Upper lobe of left lung (tissue), 6 donors: ENCODE results near the gene MEGF10. TPM values are rescaled to one million over a fixed set of nuclear protein-coding genes. Genes with fewer than 3 reads are reported as not detected.
"Not testable (repeated sequence)": the region's sequence is repeated elsewhere in the genome, so short reads cannot be mapped to it uniquely, and the experiment has no call there.

Source experiments
- ATAC-seq, 2 donors: fragments of 200-7000 bp; cut with Tn5 transposase; one replicate each; pipeline ENCODE4 v1.9.1; 2022; ENCODE audit warnings: mild to moderate bottlenecking in 2 of 2, moderate library complexity in 2 of 2; ENCODE audit not compliant: low FRiP score in 2 of 2
- DNase-seq, 2 donors: peaks; one replicate each; pipeline ENCODE4 v3.0.0-alpha.2; 2019 to 2020
- H3K27ac ChIP-seq, 4 donors: fragments of 200-600 bp; sonication (generic); one replicate each; pipeline ENCODE4 v1.5.1; 2016 to 2019
- H3K27me3 ChIP-seq, 4 donors: fragments of 200-600 bp; sonication (generic); one replicate each; pipeline ENCODE4 v1.5.1; 2017 to 2019
- H3K36me3 ChIP-seq, 4 donors: fragments of 200-600 bp; sonication (generic); one replicate each; pipeline ENCODE4 v1.5.1; 2016 to 2019
- H3K4me1 ChIP-seq, 4 donors: fragments of 200-600 bp; sonication (generic); one replicate each; pipeline ENCODE4 v1.5.1; 2018 to 2019
- H3K4me3 ChIP-seq, 4 donors: fragments of 200-600 bp; sonication (generic); one replicate each; pipeline ENCODE4 v1.5.1; 2017 to 2019; ENCODE audit warnings: mild to moderate bottlenecking in 2 of 4, moderate library complexity in 1 of 4
- H3K9me3 ChIP-seq, 4 donors: fragments of 200-600 bp; sonication (generic); one replicate each; pipeline ENCODE4 v1.5.1; 2018 to 2019
- EP300 ChIP-seq, 4 donors: sonication (generic); formaldehyde crosslinking; IDR thresholded peaks; one replicate each; pipeline ENCODE4 v1.5.1; 2017; ENCODE audit warnings: antibody characterized with exemption in 4 of 4, control low read depth in 2 of 4
- POLR2A ChIP-seq, 4 donors: fragments of 450-650 bp; IDR thresholded peaks; one replicate each; pipeline ENCODE4 v1.5.1; 2016 to 2017; ENCODE audit warnings: antibody characterized with exemption in 4 of 4, mild to moderate bottlenecking in 2 of 4
- POLR2AphosphoS5 ChIP-seq, 2 donors: sonication (generic); formaldehyde crosslinking; IDR thresholded peaks; one replicate each; pipeline ENCODE4 v1.5.1; 2017; ENCODE audit warnings: antibody characterized with exemption in 2 of 2
- WGBS, 2 donors: methylation state at CpG; one replicate each; pipeline ENCODE4 v1.1.5; 2017 to 2018; 5-methylcytosine and 5-hydroxymethylcytosine counted together
- total RNA-seq, 6 donors: library from RNA; depleted of rRNA in 4 of 6; stranded (reverse); fragments of >200 nt in 4 of 6; gene quantifications; one replicate each; pipeline versions ENCODE4 v1.1.0 to v1.2.1, GENCODE V29; 2016 to 2021
- TF ChIP-seq, protein P1 (sequence below), 6 experiments: fragments of 450-650 bp in 4 of 6; fragments of 200-600 bp in 2 of 6; sonication (generic) in 2 of 6; IDR thresholded peaks; one replicate each; pipeline ENCODE4 v1.5.1; 2016 to 2019; ENCODE audit warnings: antibody characterized with exemption in 6 of 6
- donor health status: DM: no; HTN: no; CAD: no; lungs with moderate emphysema.
- donor health status: DM: no; HTN: yes; CAD: no; lungs with severe emphysema.

The MEGF10 gene
- total RNA-seq, 6 donors from 2014 or later, result under 0.01 to 3.3 (median 0.17) TPM; not detected in 3

DNA sequence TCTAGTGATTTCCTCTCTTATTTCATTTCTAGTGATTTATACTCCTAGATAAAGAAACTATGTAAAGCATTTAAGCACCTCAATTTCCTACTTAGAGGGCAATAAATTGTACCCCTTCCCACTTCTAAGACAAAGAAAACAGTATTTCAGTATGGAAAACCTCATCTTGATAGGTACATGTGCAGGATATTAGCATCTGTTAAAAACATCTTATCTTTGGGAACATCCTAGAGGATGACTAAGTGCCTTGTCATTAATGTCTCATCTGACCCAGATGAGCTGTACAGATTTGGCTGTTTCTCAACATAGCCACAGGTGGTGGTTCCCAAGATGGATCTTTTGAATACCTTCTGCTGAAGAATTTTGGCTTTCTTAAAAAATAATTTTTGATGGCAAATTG, 5.7 kb downstream of the MEGF10 start:
- TF ChIP-seq EP300 (IDR thresholded peaks at IDR 0.05) (no peak), POLR2AphosphoS5 (IDR thresholded peaks at IDR 0.05) (no peak), POLR2A (IDR thresholded peaks at IDR 0.05) (no peak)
- TF ChIP-seq, protein P1, sequence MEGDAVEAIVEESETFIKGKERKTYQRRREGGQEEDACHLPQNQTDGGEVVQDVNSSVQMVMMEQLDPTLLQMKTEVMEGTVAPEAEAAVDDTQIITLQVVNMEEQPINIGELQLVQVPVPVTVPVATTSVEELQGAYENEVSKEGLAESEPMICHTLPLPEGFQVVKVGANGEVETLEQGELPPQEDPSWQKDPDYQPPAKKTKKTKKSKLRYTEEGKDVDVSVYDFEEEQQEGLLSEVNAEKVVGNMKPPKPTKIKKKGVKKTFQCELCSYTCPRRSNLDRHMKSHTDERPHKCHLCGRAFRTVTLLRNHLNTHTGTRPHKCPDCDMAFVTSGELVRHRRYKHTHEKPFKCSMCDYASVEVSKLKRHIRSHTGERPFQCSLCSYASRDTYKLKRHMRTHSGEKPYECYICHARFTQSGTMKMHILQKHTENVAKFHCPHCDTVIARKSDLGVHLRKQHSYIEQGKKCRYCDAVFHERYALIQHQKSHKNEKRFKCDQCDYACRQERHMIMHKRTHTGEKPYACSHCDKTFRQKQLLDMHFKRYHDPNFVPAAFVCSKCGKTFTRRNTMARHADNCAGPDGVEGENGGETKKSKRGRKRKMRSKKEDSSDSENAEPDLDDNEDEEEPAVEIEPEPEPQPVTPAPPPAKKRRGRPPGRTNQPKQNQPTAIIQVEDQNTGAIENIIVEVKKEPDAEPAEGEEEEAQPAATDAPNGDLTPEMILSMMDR (IDR thresholded peaks at IDR 0.05), result no peak
- Histone ChIP-seq H3K27me3 (no peaks in the 10 kb centered on the region), H3K27ac (no peak overlapping the region), H3K36me3 (no peaks in the 10 kb centered on the region), H3K4me1 (peaks cover 0 to under 1% (median 0%) of the 10 kb centered on the region in 4 donors), H3K9me3 (no peaks in the 10 kb centered on the region), H3K4me3 (no peak overlapping the region)
- DNase-seq (no peak), ATAC-seq (no peak)

DNA sequence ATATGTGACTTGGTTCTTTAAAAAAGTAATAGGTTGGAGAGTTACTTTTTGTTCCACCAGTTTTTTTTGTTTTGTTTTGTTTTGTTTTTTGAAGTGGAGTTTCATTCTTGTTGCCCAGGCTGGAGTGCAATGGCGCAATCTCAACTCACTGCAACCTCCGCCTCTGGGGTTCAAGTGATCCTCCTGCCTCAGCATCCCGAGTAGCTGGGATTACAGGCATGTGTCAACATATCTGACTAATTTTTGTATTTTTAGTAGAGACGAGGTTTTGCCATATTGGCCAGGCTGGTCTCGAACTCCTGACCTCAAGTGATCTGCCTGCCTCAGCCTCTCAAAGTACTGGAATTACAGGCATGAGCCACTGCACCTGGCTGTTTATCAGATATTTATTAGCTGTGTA, 6.3 kb downstream of the MEGF10 start:
- not testable (repeated sequence) for H3K4me3 ChIP-seq, H3K27ac ChIP-seq, H3K4me1 ChIP-seq, DNase-seq, ATAC-seq, H3K36me3 ChIP-seq, H3K9me3 ChIP-seq, H3K27me3 ChIP-seq
- WGBS, 2 donors, result 70 to 72% methylated on average over 5 of the region's 5 CpGs

DNA sequence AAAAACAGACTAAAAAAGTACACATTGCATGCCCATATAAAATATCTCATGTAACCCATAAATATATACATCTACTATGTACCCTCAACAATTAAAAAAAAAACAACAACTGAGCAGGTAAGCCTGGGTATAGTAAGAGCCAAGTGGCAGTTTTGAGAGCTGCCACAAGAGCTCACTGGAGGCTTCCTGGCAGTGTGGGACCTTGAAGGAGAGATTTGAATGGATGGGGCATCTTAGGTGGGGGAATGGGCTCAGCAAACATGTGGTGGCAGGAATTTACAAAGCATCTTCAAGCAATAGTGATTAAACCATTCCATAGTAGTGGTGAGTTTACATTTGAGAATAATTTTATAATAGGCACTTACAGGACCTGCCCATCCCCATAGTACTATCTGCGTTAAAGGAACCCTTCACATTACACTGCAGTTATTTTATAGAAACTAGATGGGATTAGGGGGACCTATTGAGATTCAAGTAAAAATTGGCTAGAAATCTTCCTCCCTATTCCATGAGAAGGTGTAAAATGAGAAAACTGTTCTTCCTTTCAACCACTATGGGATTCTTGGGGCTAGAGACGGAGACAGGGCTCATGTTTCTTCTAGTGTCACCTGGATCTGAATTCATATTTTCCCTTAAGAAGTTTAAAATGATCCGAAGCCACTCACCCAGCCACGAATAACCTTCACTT, 6.9 kb downstream of the MEGF10 start:
- H3K4me3 ChIP-seq, result no peak overlapping the region
- ATAC-seq (no peak), DNase-seq (no peak)
- no peaks in the 10 kb centered on the region for H3K4me1 ChIP-seq
- H3K27me3 ChIP-seq, result no peaks in the 10 kb centered on the region
- no peaks in the 10 kb centered on the region for H3K9me3 ChIP-seq
- TF ChIP-seq POLR2A (IDR thresholded peaks at IDR 0.05), result no peak
- no peak for TF ChIP-seq POLR2AphosphoS5 (IDR thresholded peaks at IDR 0.05)
- TF ChIP-seq, protein P1 (IDR thresholded peaks at IDR 0.05), result no peak
- no peak for TF ChIP-seq EP300 (IDR thresholded peaks at IDR 0.05)
- no peak overlapping the region for H3K27ac ChIP-seq
- WGBS, 2 donors, result 85 to 86% methylated on average over 4 of the region's 4 CpGs
- no peaks in the 10 kb centered on the region for H3K36me3 ChIP-seq

- Histone ChIP-seq H3K4me1 (no peaks in the 10 kb centered on the region), H3K36me3 (no peaks in the 10 kb centered on the region), H3K27me3 (no peaks in the 10 kb centered on the region), H3K9me3 (no peaks in the 10 kb centered on the region), H3K4me3 (no peak overlapping the region), H3K27ac (no peak overlapping the region)
- DNase-seq, result no peak
- 82 to 83% methylated on average over 4 of the region's 4 CpGs for WGBS, 2 donors
- TF ChIP-seq, protein P1 (IDR thresholded peaks at IDR 0.05), result no peak
- no peak for TF ChIP-seq POLR2AphosphoS5 (IDR thresholded peaks at IDR 0.05)
- no peak for TF ChIP-seq EP300 (IDR thresholded peaks at IDR 0.05)
- TF ChIP-seq POLR2A (IDR thresholded peaks at IDR 0.05), result no peak
- no peak for ATAC-seq
Measured at GRCh38 chr5:127298036-127298429, 7.4 kb downstream of the MEGF10 start.

- ATAC-seq (no peak), DNase-seq (no peak)
- Histone ChIP-seq H3K9me3 (no peaks in the 10 kb centered on the region), H3K4me3 (no peak overlapping the region), H3K27me3 (no peaks in the 10 kb centered on the region), H3K36me3 (no peaks in the 10 kb centered on the region), H3K4me1 (no peaks in the 10 kb centered on the region), H3K27ac (no peak overlapping the region)
- TF ChIP-seq POLR2A (IDR thresholded peaks at IDR 0.05) (no peak), EP300 (IDR thresholded peaks at IDR 0.05) (no peak), POLR2AphosphoS5 (IDR thresholded peaks at IDR 0.05) (no peak)
- TF ChIP-seq, protein P1 (IDR thresholded peaks at IDR 0.05), result no peak
- 82 to 89% methylated on average over 5 of the region's 5 CpGs for WGBS, 2 donors
Measured at GRCh38 chr5:127298656-127299055, 8.1 kb downstream of the MEGF10 start.
